Transverse colon (tissue), 4 donors: ENCODE measurements around the gene PTPRA. TPM values are rescaled to one million over a fixed set of nuclear protein-coding genes. Genes with fewer than 3 reads are reported as not detected.

ENCODE experiments used
- DNase-seq: peaks from one replicate; pipeline ENCODE4 v3.0.0-alpha.2; 2019
- H3K27ac ChIP-seq, 4 donors: fragments of 200-600 bp; sonication (generic); 2 replicates each; pipeline ENCODE4 v1.5.1; 2016 to 2018; ENCODE audit warnings: inconsistent platforms in 4 of 4
- H3K27me3 ChIP-seq: fragments of 200-600 bp; sonication (generic); 2 replicates; pipeline ENCODE4 v1.5.1; 2017; ENCODE audit warnings: inconsistent platforms
- H3K36me3 ChIP-seq, 4 donors: fragments of 200-600 bp; sonication (generic); 2 replicates each; pipeline ENCODE4 v1.5.1; 2017 to 2019; ENCODE audit warnings: inconsistent platforms in 4 of 4
- H3K4me1 ChIP-seq, 4 donors: fragments of 200-600 bp; sonication (generic); 2 replicates each; pipeline ENCODE4 v1.5.1; 2017 to 2020; ENCODE audit warnings: inconsistent platforms in 4 of 4
- H3K4me3 ChIP-seq, 4 donors: fragments of 200-600 bp; sonication (generic); 1 replicate in 1 of 4; 2 replicates in 3 of 4; pipeline versions ENCODE4 v1.5.1 to v1.6.1; 2017 to 2019; ENCODE audit warnings: inconsistent platforms in 4 of 4
- H3K9me3 ChIP-seq, 2 donors: fragments of 200-600 bp; sonication (generic); 2 replicates each; pipeline ENCODE4 v1.5.1; 2017 to 2019; ENCODE audit warnings: inconsistent platforms in 2 of 2
- CTCF ChIP-seq, 5 experiments: fragments of 200-600 bp in 3 of 5; fragments of 450-650 bp in 2 of 5; sonication (generic) in 3 of 5; IDR thresholded peaks; 1 replicate in 2 of 5; 2 replicates in 3 of 5; pipeline ENCODE4 v1.5.1; 2016 to 2017; ENCODE audit warnings: antibody characterized with exemption in 5 of 5, inconsistent platforms in 3 of 5, mild to moderate bottlenecking in 2 of 5, moderate library complexity in 1 of 5
- EP300 ChIP-seq: sonication (generic); formaldehyde crosslinking; IDR thresholded peaks from one replicate; pipeline ENCODE4 v1.6.1; 2017; ENCODE audit warnings: antibody characterized with exemption, low read depth
- POLR2A ChIP-seq: fragments of 450-650 bp; IDR thresholded peaks from one replicate; pipeline ENCODE4 v1.6.1; 2016; ENCODE audit warnings: antibody characterized with exemption, mild to moderate bottlenecking, moderate library complexity
- POLR2AphosphoS5 ChIP-seq, 3 donors: sonication (generic); formaldehyde crosslinking; IDR thresholded peaks; one replicate each; pipeline ENCODE4 v1.6.1; 2016; ENCODE audit warnings: antibody characterized with exemption in 3 of 3
- WGBS, 2 donors: methylation state at CpG; one replicate each; pipeline ENCODE4 v1.1.5; 2018; ENCODE audit warnings: low coverage in 1 of 2; 5-methylcytosine and 5-hydroxymethylcytosine counted together
- in situ Hi-C, 4 donors: fragments of 200-750 bp; cut with MboI; loops; one replicate each; pipeline versions ENCODE4 v1.15.0 to v1.15.1; 2017; ENCODE audit warnings: low sequenced_read_pairs in 3 of 4, low pct_ligation_motif_present in 1 of 4, low pct_unique_long_range_greater_than_20kb in 1 of 4
- intact Hi-C: fragments of 100-400 bp; cut with DNase I; formaldehyde crosslinking; loops from one replicate; pipeline ENCODE4 v1.15.1; 2023; ENCODE audit warnings: low total_unique reads
- total RNA-seq, 4 donors: library from RNA; depleted of rRNA; stranded (reverse); fragments of >200 nt; gene quantifications; one replicate each; pipeline ENCODE4 v1.1.0, GENCODE V29; 2016

Gene PTPRA
- total RNA-seq, 4 donors from 2014 or later: 32.2 to 55.8 (median 45.8) TPM

GRCh38 chr20:2932498-2932897 is 59.2 kb downstream of the PTPRA start:
- H3K9me3 ChIP-seq: no peaks in the 10 kb centered on the region
- H3K4me1 ChIP-seq: no peaks in the 10 kb centered on the region
- no peak for DNase-seq
- TF ChIP-seq EP300: no peak
- H3K36me3 ChIP-seq: no peaks in the 10 kb centered on the region
- no peak overlapping the region for H3K27ac ChIP-seq
- in situ Hi-C loops (no loop called here), intact Hi-C loops (no loop called here)
- no peaks in the 10 kb centered on the region for H3K27me3 ChIP-seq
- no peak overlapping the region for H3K4me3 ChIP-seq

GRCh38 chr20:2937902-2938301 is 64.6 kb downstream of the PTPRA start:
- Histone ChIP-seq H3K27ac (no peak overlapping the region), H3K27me3 (no peaks in the 10 kb centered on the region), H3K36me3 (no peaks in the 10 kb centered on the region), H3K9me3 (no peaks in the 10 kb centered on the region), H3K4me3 (no peak overlapping the region), H3K4me1 (peaks cover 0 to 3% (median 0%) of the 10 kb centered on the region in 4 donors)
- WGBS, 2 donors: 96 to 97% methylated on average over 4 to 5 of the region's 5 CpGs
- DNase-seq: no peak
- in situ Hi-C loops: no loop called here
- intact Hi-C loops: no loop called here
- TF ChIP-seq POLR2A (no peak), POLR2AphosphoS5 (IDR thresholded peaks at IDR 0.05) (no peak), CTCF (IDR thresholded peaks at IDR 0.05) (no peak), EP300 (no peak)

GRCh38 chr20:2942439-2942838 is 69.2 kb downstream of the PTPRA start:
- no peak overlapping the region for H3K4me3 ChIP-seq
- in situ Hi-C loops: no loop called here

GRCh38 chr20:2946988-2947961 is 74.0 kb downstream of the PTPRA start:
- H3K36me3 ChIP-seq: no peaks in the 10 kb centered on the region
- no peaks in the 10 kb centered on the region for H3K9me3 ChIP-seq
- no peak for TF ChIP-seq EP300
- TF ChIP-seq POLR2AphosphoS5 (IDR thresholded peaks at IDR 0.05): no peak
- TF ChIP-seq POLR2A: no peak
- no peak for TF ChIP-seq CTCF (IDR thresholded peaks at IDR 0.05)
- peaks cover 0 to 4% (median 0%) of the 10 kb centered on the region in 4 donors for H3K4me1 ChIP-seq
- DNase-seq: no peak
- intact Hi-C loops: no loop called here
- in situ Hi-C loops: no loop called here
- WGBS, 2 donors: 63 to 70% methylated on average over 3 to 5 of the region's 5 CpGs
- no peaks in the 10 kb centered on the region for H3K27me3 ChIP-seq
- H3K4me3 ChIP-seq: no peak overlapping the region
- no peak overlapping the region for H3K27ac ChIP-seq

More at GRCh38 chr20:2942439-2942838, 69.2 kb downstream of the PTPRA start:
- Histone ChIP-seq H3K27ac (no peak overlapping the region), H3K9me3 (no peaks in the 10 kb centered on the region), H3K36me3 (no peaks in the 10 kb centered on the region), H3K4me1 (peaks cover 0 to 7% (median 0%) of the 10 kb centered on the region in 4 donors), H3K27me3 (no peaks in the 10 kb centered on the region)
- TF ChIP-seq POLR2AphosphoS5 (IDR thresholded peaks at IDR 0.05) (no peak), EP300 (no peak), CTCF (IDR thresholded peaks at IDR 0.05) (no peak), POLR2A (no peak)
- DNase-seq: no peak
- intact Hi-C loops: no loop called here
